Mucosa of rectum (tissue), 2 donors: ENCODE measurements around the gene PPARD.
A peak's percentile ranks its signal among the peaks of the same experiment; 100 is the strongest.

ENCODE experiments used
- H3K27ac ChIP-seq, 2 donors: one replicate each; pipeline ENCODE4 v1.7.0; 2013; ENCODE audit warnings: inconsistent platforms in 2 of 2, low read depth in 2 of 2, low read length in 2 of 2
- H3K27me3 ChIP-seq, 2 donors: one replicate each; pipeline ENCODE4 v1.7.0; 2013; ENCODE audit warnings: low read length in 2 of 2; ENCODE audit not compliant: control insufficient read depth in 2 of 2, insufficient read depth in 2 of 2
- H3K36me3 ChIP-seq, 2 donors: one replicate each; pipeline ENCODE4 v1.7.0; 2013; ENCODE audit warnings: low read length in 2 of 2; ENCODE audit not compliant: control insufficient read depth in 2 of 2, insufficient read depth in 2 of 2
- H3K4me1 ChIP-seq, 2 donors: one replicate each; pipeline ENCODE4 v1.7.0; 2013; ENCODE audit warnings: low read length in 2 of 2, mild to moderate bottlenecking in 1 of 2; ENCODE audit not compliant: control insufficient read depth in 2 of 2, insufficient read depth in 2 of 2
- H3K4me3 ChIP-seq, 2 donors: one replicate each; pipeline ENCODE4 v1.7.0; 2013; ENCODE audit warnings: low read length in 2 of 2
- H3K9ac ChIP-seq, 2 donors: one replicate each; pipeline ENCODE4 v1.7.0; 2013; ENCODE audit warnings: low read length in 2 of 2, low read depth in 1 of 2, mild to moderate bottlenecking in 1 of 2
- H3K9me3 ChIP-seq, 2 donors: one replicate each; pipeline ENCODE4 v1.7.0; 2013; ENCODE audit warnings: low read length in 2 of 2; ENCODE audit not compliant: control insufficient read depth in 2 of 2
- donor health status: healthy.
- donor health status: Normal muscosa, but diverticular disease.

PPARD gene

DNA sequence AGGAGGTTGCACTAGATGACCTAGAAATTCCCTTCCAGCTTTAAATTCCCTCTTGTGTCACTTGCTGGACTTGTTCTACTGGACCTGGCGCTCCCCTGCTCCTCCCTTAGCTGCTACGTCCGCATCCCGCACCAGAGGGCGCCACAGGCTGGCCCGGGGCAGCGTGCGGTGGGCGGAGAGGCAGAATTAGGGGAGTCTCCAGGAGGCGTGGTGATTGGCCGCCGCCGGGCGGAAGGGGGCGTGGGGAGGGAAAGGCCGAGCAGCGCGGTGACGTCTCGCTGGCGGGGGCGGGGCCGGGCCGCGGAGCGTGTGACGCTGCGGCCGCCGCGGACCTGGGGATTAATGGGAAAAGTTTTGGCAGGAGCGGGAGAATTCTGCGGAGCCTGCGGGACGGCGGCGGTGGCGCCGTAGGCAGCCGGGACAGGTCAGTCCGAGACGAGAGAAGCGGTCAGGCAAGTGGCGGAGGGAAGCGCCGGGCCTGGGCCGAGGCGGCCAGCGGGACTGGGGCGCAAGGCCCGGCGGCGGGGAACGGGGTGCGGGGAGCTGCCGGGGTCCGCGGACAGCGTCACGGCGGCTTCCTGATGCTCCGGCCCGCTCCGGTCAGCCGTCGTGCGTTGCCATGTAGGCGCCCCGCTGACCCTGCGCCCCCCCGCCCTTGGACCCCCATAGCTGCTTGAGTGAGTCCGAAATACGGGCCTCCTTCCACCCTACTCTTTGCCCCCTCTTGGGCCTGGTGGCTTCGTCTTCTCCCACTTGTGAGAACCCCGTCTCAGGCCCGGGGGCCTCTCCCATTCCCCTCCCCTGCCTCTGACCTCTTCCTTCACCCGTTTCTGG lies at the start of gene PPARD:
TSS of gene PPARD (plus strand) at position 301 of the 834 bp plus-strand sequence. CDS start 68,530 bp downstream, outside the sequence.
- Histone ChIP-seq H3K27ac (peak within 1 kb of the TSS; percentile 72), H3K4me3 (peak within 1 kb of the TSS; percentile 76 to 86), H3K9ac (peak within 1 kb of the TSS; percentile 82 to 92), H3K36me3 (peaks cover 9% of the 10 kb centered on the region in 2 donors), H3K4me1 (peaks cover 12 to 14% of the 10 kb centered on the region in 2 donors), H3K9me3 (no peaks in the 10 kb centered on the region), H3K27me3 (no peaks in the 10 kb centered on the region)

DNA sequence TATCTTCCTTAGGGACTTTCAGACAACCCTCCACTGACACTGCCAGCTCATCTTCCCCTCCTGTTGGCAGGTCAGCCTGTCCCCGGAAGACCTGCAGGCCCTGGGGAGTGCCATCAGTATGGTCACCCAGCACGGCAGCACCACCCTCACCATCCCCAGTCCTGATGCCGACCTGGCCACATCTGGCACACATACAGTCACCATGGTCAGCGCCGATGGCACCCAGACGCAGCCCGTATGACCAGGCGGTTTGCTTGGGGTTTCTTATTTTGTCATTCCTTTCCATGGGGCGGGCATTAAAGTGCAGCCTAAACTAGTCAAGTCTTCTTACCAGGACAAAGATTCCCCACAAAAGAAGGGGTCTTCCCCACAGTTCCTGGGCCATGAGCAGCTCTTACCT lies 48.7 kb upstream of the PPARD start:
- H3K27me3 ChIP-seq, result no peaks in the 10 kb centered on the region
- H3K4me1 ChIP-seq, result peaks cover 12 to 17% of the 10 kb centered on the region in 2 donors
- no peaks in the 10 kb centered on the region for H3K9me3 ChIP-seq
- H3K36me3 ChIP-seq, result peaks cover 54 to 59% of the 10 kb centered on the region in 2 donors
- no peak overlapping the region for H3K4me3 ChIP-seq
- no peak overlapping the region for H3K27ac ChIP-seq
- no peak overlapping the region for H3K9ac ChIP-seq

DNA sequence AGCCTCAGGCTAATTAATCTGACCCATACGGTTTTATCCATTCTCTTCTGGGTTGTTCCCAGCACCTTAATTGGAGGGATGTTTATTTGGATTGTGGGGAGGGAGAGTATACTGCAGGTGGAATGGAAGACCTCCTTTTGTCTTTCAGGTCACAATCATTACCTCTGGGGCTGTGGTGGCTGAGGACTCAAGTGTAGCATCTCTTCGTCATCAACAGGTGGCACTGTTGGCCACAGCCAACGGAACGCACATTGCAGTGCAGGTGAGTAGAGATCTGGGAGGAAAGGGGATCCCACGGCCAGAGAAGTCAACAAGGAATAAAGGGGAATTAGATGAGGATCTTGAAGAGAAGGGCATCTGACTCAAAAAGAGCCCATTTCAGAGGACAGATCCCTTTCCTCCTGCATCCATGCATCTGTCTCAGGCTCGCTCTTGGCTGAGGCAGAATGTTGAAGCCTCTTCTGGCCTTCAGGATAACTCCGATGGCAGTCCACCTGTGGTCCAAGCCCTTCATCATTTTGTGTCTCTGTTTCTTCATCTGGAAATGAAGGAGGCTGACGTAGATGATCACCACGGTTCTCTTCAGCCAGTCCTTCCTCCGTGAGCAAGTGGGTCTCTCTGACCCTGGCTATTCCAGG lies 47.9 kb upstream of the PPARD start:
- H3K4me3 ChIP-seq, result no peak overlapping the region
- H3K9ac ChIP-seq, result no peak overlapping the region
- H3K4me1 ChIP-seq, result peaks cover 12 to 17% of the 10 kb centered on the region in 2 donors
- no peaks in the 10 kb centered on the region for H3K27me3 ChIP-seq
- H3K9me3 ChIP-seq, result no peaks in the 10 kb centered on the region
- no peak overlapping the region for H3K27ac ChIP-seq
- peaks cover 49 to 54% of the 10 kb centered on the region in 2 donors for H3K36me3 ChIP-seq

DNA sequence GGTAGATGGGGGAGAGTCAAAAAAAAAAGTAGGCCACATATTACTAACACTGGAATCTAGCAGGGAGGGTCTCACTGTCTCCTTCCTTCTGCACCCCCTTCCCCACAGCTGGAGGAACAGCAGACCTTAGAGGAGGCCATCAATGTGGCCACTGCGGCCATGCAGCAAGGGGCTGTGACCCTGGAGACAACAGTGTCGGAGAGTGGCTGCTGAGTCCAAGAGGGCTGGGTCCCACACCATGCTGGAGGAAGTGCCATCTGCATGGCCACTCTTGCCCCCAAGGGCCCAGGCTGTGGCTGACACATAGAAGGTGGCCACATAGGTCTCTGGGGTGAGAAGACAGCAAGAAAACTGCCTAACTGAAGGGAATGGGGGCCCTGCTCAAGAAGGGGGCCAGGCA lies 47.3 kb upstream of the PPARD start:
- H3K4me1 ChIP-seq, result peaks cover 12 to 17% of the 10 kb centered on the region in 2 donors
- no peak overlapping the region for H3K4me3 ChIP-seq
- H3K9me3 ChIP-seq, result no peaks in the 10 kb centered on the region
- peaks cover 43 to 48% of the 10 kb centered on the region in 2 donors for H3K36me3 ChIP-seq
- H3K9ac ChIP-seq, result no peak overlapping the region
- H3K27me3 ChIP-seq, result no peaks in the 10 kb centered on the region
- H3K27ac ChIP-seq, result no peak overlapping the region

DNA sequence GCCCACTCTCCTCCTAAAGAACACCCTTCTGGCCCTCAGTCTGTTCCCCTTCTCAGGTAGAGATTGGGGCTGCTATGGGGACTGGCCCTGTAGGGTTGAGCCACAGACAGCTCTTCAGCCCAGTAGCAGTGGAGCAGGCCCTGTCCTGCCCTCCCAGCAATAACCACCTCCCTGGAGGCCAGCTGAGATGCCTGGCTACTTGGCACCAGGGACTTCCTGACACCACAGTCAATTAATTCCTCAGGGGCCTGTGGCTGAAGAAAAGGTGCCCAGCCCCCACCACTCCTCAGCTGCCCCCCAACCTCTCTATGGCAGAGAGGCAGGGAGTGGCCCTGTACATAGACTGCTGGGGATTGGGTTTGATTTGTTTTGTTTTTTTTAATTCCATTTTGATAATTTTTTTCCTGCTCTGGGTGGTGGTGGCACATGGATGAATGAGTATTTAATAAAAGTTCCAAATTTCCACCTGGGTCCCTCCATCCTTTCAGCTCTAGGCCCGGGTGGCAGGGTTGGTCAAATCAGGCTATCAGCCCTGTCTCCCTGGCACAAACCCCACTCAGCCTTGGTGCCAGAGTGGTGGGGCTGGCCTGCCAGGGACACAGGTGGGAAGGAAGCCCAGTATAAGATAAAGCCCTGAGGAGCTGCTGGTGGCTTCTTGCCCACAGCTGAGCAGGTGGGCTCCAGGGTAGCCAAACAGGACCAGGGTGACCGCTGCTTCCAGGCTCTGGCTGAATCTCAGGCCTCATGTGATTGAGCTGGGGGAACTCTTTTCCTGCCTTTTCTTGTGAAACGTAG lies 46.6 kb upstream of the PPARD start:
- Histone ChIP-seq H3K9ac (no peak overlapping the region), H3K27ac (no peak overlapping the region), H3K9me3 (no peaks in the 10 kb centered on the region), H3K36me3 (peaks cover 36 to 42% of the 10 kb centered on the region in 2 donors), H3K27me3 (no peaks in the 10 kb centered on the region), H3K4me3 (no peak overlapping the region), H3K4me1 (peaks cover 17% of the 10 kb centered on the region in 2 donors)

DNA sequence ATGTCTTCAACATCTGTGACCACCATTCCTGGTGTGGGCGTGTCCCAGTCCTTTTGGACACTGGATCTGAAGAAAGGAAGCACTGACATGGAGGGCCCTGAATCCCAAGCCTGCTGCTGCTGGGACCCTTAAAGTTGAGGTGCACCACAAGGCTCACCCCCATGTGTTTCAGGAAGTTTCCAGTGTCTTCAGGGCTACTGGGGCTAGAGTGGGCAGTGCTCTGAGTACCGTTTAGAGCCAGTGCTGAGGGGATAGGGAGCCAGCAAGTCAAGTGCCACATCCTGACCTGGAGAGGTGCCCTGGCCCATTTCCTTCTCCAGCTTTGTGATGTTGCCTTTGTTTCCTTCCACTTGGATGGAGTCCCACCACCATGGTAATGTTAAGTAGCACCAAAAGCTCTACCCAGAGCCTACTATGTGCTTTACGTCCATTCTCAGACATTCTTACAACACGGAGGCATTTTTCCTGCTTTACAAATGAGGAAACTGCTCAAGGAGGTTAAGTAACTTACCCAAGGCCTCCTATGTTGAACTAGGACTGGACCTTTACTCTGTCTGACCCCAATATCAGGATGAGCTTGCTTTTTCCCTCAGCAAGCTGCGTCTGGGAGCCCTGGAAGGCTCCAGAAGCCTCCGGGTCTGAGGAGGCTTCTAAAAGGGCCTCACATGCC lies 45.3 kb upstream of the PPARD start:
- H3K4me3 ChIP-seq, result peak overlapping the region; percentile 84 to 85

DNA sequence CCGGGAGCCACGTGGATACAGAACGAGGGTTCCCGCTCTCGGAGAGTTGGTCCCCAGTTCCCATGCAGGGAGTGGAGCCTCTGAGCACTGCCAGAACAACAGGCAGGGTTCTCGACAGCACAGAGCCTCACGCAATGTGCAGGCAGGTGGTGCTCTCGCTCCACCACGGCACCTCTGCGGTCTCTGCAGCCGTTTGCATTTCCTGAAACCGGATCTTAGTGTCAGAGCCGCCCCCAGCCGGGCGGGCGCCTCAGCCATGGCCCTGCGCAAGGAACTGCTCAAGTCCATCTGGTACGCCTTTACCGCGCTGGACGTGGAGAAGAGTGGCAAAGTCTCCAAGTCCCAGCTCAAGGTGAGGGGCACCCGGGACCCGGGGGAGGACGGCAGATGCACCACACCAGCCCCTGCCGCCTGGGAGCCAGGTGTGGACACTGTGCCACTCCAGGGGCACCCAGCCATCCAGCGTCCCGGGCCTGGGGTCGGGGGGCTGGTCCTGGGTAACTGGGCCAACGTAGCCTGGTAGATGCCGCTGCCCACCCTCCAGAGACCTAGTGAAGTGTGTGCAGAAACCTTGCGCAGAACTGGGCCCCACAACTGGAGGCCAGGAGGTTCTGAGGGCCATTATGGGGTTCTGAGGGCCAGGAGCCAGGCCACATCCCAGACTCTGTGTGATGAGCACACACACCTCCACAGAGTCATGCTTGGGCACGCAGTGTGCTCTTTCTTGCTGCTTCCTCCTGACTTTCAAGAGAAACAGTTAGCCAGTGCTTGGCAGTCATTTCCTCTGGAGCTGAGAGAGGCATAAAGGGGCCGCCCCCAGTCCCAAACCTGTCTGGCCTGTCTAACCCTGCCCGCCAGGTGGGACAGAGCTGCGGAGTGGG lies 44.5 kb upstream of the PPARD start, which contains the start of gene DEF6:
TSS of gene DEF6 (plus strand) at position 218 of the 881 bp plus-strand sequence. CDS start at position 257, 39 bp downstream.
- H3K27ac ChIP-seq, result peak within 1 kb of the TSS; percentile 79 to 86
- H3K9me3 ChIP-seq, result no peaks in the 10 kb centered on the region
- peaks cover 22% of the 10 kb centered on the region in 2 donors for H3K36me3 ChIP-seq
- no peaks in the 10 kb centered on the region for H3K27me3 ChIP-seq
- H3K4me1 ChIP-seq, result peaks cover 24 to 25% of the 10 kb centered on the region in 2 donors
- peak within 1 kb of the TSS; percentile 84 to 85 for H3K4me3 ChIP-seq
- peak within 1 kb of the TSS; percentile 87 to 88 for H3K9ac ChIP-seq

More for the DNA sequence above, 45.3 kb upstream of the PPARD start:
- Histone ChIP-seq H3K27me3 (no peaks in the 10 kb centered on the region), H3K9ac (peak overlapping the region; percentile 87 to 88), H3K36me3 (peaks cover 23 to 29% of the 10 kb centered on the region in 2 donors), H3K4me1 (peaks cover 18 to 21% of the 10 kb centered on the region in 2 donors), H3K27ac (peak overlapping the region in 1 of 2 donors; percentile 86), H3K9me3 (no peaks in the 10 kb centered on the region)

DNA sequence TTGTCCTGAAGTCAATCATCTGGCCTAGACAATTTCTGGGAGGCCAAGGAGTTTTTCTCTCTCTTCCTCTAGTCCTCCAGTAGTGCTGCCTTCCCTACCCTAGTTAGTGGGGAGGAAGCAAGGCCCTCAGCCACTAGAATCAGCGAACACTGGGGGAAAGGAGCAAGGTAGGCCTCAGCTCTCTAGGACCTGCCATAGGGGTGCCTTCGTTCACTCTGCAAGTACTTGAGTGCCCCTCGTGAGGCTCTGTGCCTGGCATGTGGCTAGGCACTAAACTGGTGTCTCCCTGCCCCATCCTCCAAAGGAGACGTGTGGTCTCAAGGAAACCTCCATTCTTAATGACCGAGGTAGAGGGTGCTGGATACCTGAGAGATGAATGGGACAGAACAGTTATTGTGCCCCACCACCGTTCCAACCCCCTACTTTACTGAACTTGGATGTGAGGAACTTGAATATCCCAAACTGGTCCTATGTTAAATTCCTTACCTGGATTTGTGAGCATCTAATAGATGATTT lies 43.7 kb upstream of the PPARD start:
- no peaks in the 10 kb centered on the region for H3K27me3 ChIP-seq
- peak overlapping the region; percentile 84 to 85 for H3K4me3 ChIP-seq
- H3K4me1 ChIP-seq, result peaks cover 29 to 32% of the 10 kb centered on the region in 2 donors
- peak overlapping the region; percentile 87 to 88 for H3K9ac ChIP-seq
- H3K9me3 ChIP-seq, result no peaks in the 10 kb centered on the region
- peaks cover 15 to 19% of the 10 kb centered on the region in 2 donors for H3K36me3 ChIP-seq
- peak overlapping the region; percentile 79 to 86 for H3K27ac ChIP-seq
